Right atrium auricular region (tissue), 2 donors: ENCODE results near the gene OR7A10. TPM values are rescaled to one million over a fixed set of nuclear protein-coding genes. Genes with fewer than 3 reads are reported as not detected.
"Not testable (repeated sequence)": the region's sequence is repeated elsewhere in the genome, so short reads cannot be mapped to it uniquely, and the experiment has no call there.

ENCODE experiments used
- DNase-seq: peaks from one replicate; pipeline ENCODE4 v3.0.0-alpha.2; 2019; ENCODE audit warnings: low spot score
- H3K27ac ChIP-seq, 2 donors: fragments of 200-600 bp; sonication (generic); 1 replicate in 1 of 2; 2 replicates in 1 of 2; pipeline ENCODE4 v1.5.1; 2016 to 2019
- H3K27me3 ChIP-seq, 2 donors: fragments of 200-600 bp; sonication (generic); one replicate each; pipeline versions ENCODE4 v1.5.1 to v1.6.0; 2017 to 2019
- H3K36me3 ChIP-seq: fragments of 200-600 bp; sonication (generic); one replicate; pipeline ENCODE4 v1.5.1; 2016
- H3K4me1 ChIP-seq, 2 donors: fragments of 200-600 bp; sonication (generic); one replicate each; pipeline versions ENCODE4 v1.5.1 to v1.6.0; 2017 to 2019
- H3K4me3 ChIP-seq, 2 donors: fragments of 200-600 bp; sonication (generic); 1 replicate in 1 of 2; 2 replicates in 1 of 2; pipeline ENCODE4 v1.5.1; 2017 to 2019; ENCODE audit warnings: mild to moderate bottlenecking in 1 of 2, moderate library complexity in 1 of 2
- H3K9me3 ChIP-seq, 2 donors: fragments of 200-600 bp; sonication (generic); one replicate each; pipeline ENCODE4 v1.5.1; 2019
- total RNA-seq, 2 donors: library from RNA; depleted of rRNA; stranded (reverse); fragments of >200 nt; gene quantifications; one replicate each; pipeline ENCODE4 v1.1.0, GENCODE V29; 2016
- TF ChIP-seq, protein P1 (sequence below), 2 donors: fragments of 200-600 bp; sonication (generic); IDR thresholded peaks; one replicate each; pipeline ENCODE4 v1.5.1; 2019; ENCODE audit warnings: antibody characterized with exemption in 2 of 2

The OR7A10 gene
- total RNA-seq, 2 donors from 2014 or later: not detected

DNA sequence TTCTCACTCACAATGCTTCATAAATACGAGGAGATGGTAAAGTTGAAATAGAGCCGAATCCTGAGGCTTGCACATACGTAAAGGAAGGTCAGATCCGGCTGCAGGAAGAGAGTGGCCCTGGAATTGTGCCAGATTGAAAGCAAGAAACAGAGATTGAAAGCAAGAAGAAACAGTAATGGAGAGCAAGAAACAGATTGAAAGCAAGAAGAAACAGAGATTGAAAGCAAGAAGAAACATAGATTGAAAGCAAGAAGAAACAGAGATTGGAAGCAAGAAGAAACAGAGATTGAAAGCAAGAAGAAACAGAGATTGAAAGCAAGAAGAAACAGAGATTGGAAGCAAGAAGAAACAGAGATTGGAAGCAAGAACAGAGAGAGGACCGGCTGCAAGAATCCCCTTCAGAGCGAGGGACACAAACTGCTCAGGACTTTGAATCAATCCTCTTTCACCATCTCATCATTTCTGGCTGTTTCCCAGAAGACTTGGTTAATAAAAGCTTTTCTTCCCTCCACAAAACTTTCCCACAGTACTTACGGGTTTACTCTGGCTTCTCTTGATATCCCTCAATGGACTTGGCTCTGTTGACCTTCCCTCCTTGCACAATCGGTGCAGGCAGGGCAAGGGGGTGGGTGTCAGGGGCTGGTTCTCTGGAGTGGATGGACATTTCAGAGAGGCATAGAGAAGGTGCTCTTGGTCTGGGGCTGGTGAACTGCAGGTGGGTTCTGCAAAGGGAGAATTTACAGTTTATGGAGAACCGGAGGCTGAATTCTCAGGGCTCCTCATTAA, 39.3 kb downstream of the OR7A10 start:
- H3K4me3 ChIP-seq: no peak overlapping the region

DNA sequence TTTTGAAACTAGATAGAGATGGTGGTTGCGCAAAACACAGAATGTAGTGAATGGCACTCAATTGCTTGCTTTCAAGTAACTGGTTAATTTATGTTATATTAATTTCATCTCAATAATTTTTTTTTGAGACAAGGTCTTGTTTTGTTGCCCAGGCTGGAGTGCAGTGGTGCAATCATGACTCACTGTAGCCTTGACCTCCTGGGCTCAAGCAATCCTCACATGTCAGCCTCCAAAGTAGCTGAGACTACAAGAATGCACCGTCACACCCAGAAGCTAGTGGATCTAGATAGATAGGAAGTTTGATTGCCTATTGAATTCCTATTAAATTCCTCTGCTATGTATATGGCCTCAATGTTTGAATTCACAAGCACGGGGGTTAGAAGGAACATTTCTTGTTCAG, 44.0 kb downstream of the OR7A10 start:
- no peak overlapping the region for H3K4me3 ChIP-seq
- no peak for DNase-seq
- H3K27me3 ChIP-seq: no peaks in the 10 kb centered on the region
- H3K36me3 ChIP-seq: no peaks in the 10 kb centered on the region
- TF ChIP-seq, protein P1, sequence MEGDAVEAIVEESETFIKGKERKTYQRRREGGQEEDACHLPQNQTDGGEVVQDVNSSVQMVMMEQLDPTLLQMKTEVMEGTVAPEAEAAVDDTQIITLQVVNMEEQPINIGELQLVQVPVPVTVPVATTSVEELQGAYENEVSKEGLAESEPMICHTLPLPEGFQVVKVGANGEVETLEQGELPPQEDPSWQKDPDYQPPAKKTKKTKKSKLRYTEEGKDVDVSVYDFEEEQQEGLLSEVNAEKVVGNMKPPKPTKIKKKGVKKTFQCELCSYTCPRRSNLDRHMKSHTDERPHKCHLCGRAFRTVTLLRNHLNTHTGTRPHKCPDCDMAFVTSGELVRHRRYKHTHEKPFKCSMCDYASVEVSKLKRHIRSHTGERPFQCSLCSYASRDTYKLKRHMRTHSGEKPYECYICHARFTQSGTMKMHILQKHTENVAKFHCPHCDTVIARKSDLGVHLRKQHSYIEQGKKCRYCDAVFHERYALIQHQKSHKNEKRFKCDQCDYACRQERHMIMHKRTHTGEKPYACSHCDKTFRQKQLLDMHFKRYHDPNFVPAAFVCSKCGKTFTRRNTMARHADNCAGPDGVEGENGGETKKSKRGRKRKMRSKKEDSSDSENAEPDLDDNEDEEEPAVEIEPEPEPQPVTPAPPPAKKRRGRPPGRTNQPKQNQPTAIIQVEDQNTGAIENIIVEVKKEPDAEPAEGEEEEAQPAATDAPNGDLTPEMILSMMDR (IDR thresholded peaks at IDR 0.05): no peak
- H3K27ac ChIP-seq: no peak overlapping the region
- H3K9me3 ChIP-seq: no peaks in the 10 kb centered on the region
- no peaks in the 10 kb centered on the region for H3K4me1 ChIP-seq

More for the DNA sequence above, 39.3 kb downstream of the OR7A10 start:
- Histone ChIP-seq H3K36me3 (no peaks in the 10 kb centered on the region), H3K9me3 (no peaks in the 10 kb centered on the region), H3K27ac (no peak overlapping the region), H3K27me3 (no peaks in the 10 kb centered on the region), H3K4me1 (no peaks in the 10 kb centered on the region)
- TF ChIP-seq, protein P1 (IDR thresholded peaks at IDR 0.05): no peak
- DNase-seq: no peak

GRCh38 chr19:14798760-14799159, 50.0 kb downstream of the OR7A10 start:
- H3K27ac ChIP-seq: no peak overlapping the region
- H3K27me3 ChIP-seq: no peaks in the 10 kb centered on the region
- H3K4me1 ChIP-seq: no peaks in the 10 kb centered on the region
- DNase-seq: no peak
- H3K4me3 ChIP-seq: no peak overlapping the region
- no peaks in the 10 kb centered on the region for H3K36me3 ChIP-seq
- no peaks in the 10 kb centered on the region for H3K9me3 ChIP-seq
- TF ChIP-seq, protein P1 (IDR thresholded peaks at IDR 0.05): no peak

GRCh38 chr19:14796021-14796420, 52.7 kb downstream of the OR7A10 start:
- H3K27ac ChIP-seq: no peak overlapping the region
- no peaks in the 10 kb centered on the region for H3K36me3 ChIP-seq
- no peaks in the 10 kb centered on the region for H3K27me3 ChIP-seq
- H3K4me1 ChIP-seq: no peaks in the 10 kb centered on the region
- DNase-seq: no peak
- TF ChIP-seq, protein P1 (IDR thresholded peaks at IDR 0.05): no peak
- H3K9me3 ChIP-seq: no peaks in the 10 kb centered on the region
- no peak overlapping the region for H3K4me3 ChIP-seq

DNA sequence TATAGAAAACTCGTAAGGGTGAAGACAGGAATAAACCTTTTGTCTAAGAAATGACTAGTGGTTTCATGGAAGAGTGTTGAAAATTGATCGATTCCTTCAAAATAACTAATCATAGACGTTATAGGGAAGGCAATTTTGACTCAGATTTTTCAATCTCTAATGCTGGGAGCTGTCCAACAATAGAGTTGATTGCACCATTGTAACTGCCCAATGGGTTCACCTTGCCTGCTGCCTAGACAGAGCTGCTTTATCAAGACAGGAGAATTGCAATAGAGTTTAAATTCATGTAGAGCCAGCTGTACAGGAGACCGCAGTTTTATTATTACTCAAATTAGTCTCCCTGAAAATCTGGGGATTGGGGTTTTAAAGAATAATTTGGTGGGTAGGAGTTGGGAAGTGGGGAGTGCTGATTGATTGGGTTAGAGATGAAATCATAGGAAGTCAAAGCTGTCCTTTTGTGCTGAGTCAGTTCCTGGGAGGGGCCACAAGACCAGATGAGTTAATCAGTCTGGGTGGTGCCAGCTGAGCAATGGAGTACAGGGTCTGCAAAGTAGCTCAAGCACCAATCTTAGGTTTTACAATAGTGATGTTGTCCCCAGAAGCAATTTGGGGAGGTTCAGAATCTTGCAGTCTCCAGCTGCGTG, 53.5 kb downstream of the OR7A10 start:
- Histone ChIP-seq H3K27me3 (no peaks in the 10 kb centered on the region), H3K27ac (no peak overlapping the region), H3K4me1 (no peaks in the 10 kb centered on the region), H3K36me3 (no peaks in the 10 kb centered on the region), H3K9me3 (no peaks in the 10 kb centered on the region), H3K4me3 (no peak overlapping the region)
- peak; percentile 38 for DNase-seq
- TF ChIP-seq, protein P1 (IDR thresholded peaks at IDR 0.05): no peak

GRCh38 chr19:14792250-14792649, 56.5 kb downstream of the OR7A10 start:
- not testable (repeated sequence) for DNase-seq

More at GRCh38 chr19:14792250-14792649, 56.5 kb downstream of the OR7A10 start:
- H3K27me3 ChIP-seq, H3K4me1 ChIP-seq, H3K27ac ChIP-seq, H3K4me3 ChIP-seq, H3K36me3 ChIP-seq, H3K9me3 ChIP-seq: not testable (repeated sequence)
